IPS-15b (cell line): ENCODE measurements around the gene SP7.
A peak's percentile ranks its signal among the peaks of the same experiment; 100 is the strongest.
"Not testable (repeated sequence)": the region's sequence is repeated elsewhere in the genome, so short reads cannot be mapped to it uniquely, and the experiment has no call there.

Source experiments
- H3K27me3 ChIP-seq: one replicate; pipeline ENCODE4 v1.6.1; 2013; ENCODE audit warnings: low read length; ENCODE audit not compliant: control insufficient read depth, insufficient read depth
- H3K36me3 ChIP-seq: one replicate; pipeline ENCODE4 v1.6.1; 2013; ENCODE audit warnings: low read length; ENCODE audit not compliant: control insufficient read depth, insufficient read depth
- H3K4me1 ChIP-seq: one replicate; pipeline ENCODE4 v1.6.1; 2013; ENCODE audit warnings: mild to moderate bottlenecking, low read length; ENCODE audit not compliant: control insufficient read depth, insufficient read depth
- H3K4me3 ChIP-seq: one replicate; pipeline ENCODE4 v1.5.1; 2013; ENCODE audit warnings: low read depth, low read length
- H3K9ac ChIP-seq: one replicate; pipeline ENCODE4 v1.6.1; 2013; ENCODE audit warnings: low read depth, mild to moderate bottlenecking, low read length
- H3K9me3 ChIP-seq: one replicate; pipeline ENCODE4 v1.6.1; 2013; ENCODE audit warnings: mild to moderate bottlenecking, low read length; ENCODE audit not compliant: control insufficient read depth, insufficient read depth

SP7 gene

GRCh38 chr12:53344487-53344823, 8.3 kb upstream of the SP7 start:
- Histone ChIP-seq H3K4me3 (peak overlapping the region; percentile 69), H3K4me1 (peaks cover 12% of the 10 kb centered on the region), H3K9me3 (no peaks in the 10 kb centered on the region), H3K9ac (peak overlapping the region; percentile 24), H3K27me3 (peaks cover 42% of the 10 kb centered on the region), H3K36me3 (no peaks in the 10 kb centered on the region)

GRCh38 chr12:53343969-53344368, 7.8 kb upstream of the SP7 start:
- peaks cover 42% of the 10 kb centered on the region for H3K27me3 ChIP-seq
- H3K4me3 ChIP-seq: peak overlapping the region; percentile 69
- H3K36me3 ChIP-seq: no peaks in the 10 kb centered on the region
- H3K9ac ChIP-seq: peak overlapping the region; percentile 24
- peaks cover 12% of the 10 kb centered on the region for H3K4me1 ChIP-seq
- no peaks in the 10 kb centered on the region for H3K9me3 ChIP-seq

GRCh38 chr12:53343449-53343848, 7.3 kb upstream of the SP7 start:
- Histone ChIP-seq H3K4me1 (peaks cover 13% of the 10 kb centered on the region), H3K4me3 (no peak overlapping the region), H3K27me3 (peaks cover 45% of the 10 kb centered on the region), H3K9me3 (no peaks in the 10 kb centered on the region), H3K9ac (no peak overlapping the region), H3K36me3 (no peaks in the 10 kb centered on the region)

GRCh38 chr12:53340398-53340797, 4.2 kb upstream of the SP7 start:
- no peaks in the 10 kb centered on the region for H3K9me3 ChIP-seq
- no peaks in the 10 kb centered on the region for H3K36me3 ChIP-seq
- H3K27me3 ChIP-seq: peaks cover 53% of the 10 kb centered on the region
- no peak overlapping the region for H3K9ac ChIP-seq
- H3K4me1 ChIP-seq: peaks cover 18% of the 10 kb centered on the region
- H3K4me3 ChIP-seq: no peak overlapping the region

GRCh38 chr12:53338916-53339315, 2.8 kb upstream of the SP7 start:
- H3K4me3 ChIP-seq: no peak overlapping the region
- H3K4me1 ChIP-seq: peaks cover 15% of the 10 kb centered on the region
- H3K9ac ChIP-seq: no peak overlapping the region
- H3K36me3 ChIP-seq: no peaks in the 10 kb centered on the region
- peaks cover 54% of the 10 kb centered on the region for H3K27me3 ChIP-seq
- no peaks in the 10 kb centered on the region for H3K9me3 ChIP-seq

GRCh38 chr12:53338017-53338416, 1.9 kb upstream of the SP7 start:
- peaks cover 15% of the 10 kb centered on the region for H3K4me1 ChIP-seq
- H3K27me3 ChIP-seq: peaks cover 55% of the 10 kb centered on the region
- no peaks in the 10 kb centered on the region for H3K9me3 ChIP-seq
- no peaks in the 10 kb centered on the region for H3K36me3 ChIP-seq
- H3K9ac ChIP-seq: no peak overlapping the region
- no peak overlapping the region for H3K4me3 ChIP-seq

- Histone ChIP-seq H3K9me3 (no peaks in the 10 kb centered on the region), H3K27me3 (peaks cover 62% of the 10 kb centered on the region), H3K36me3 (no peaks in the 10 kb centered on the region), H3K4me3 (no peak overlapping the region), H3K4me1 (peaks cover 15% of the 10 kb centered on the region), H3K9ac (no peak overlapping the region)
Measured at GRCh38 chr12:53334822-53335221, 1.3 kb downstream of the SP7 start.

GRCh38 chr12:53333845-53334244, 2.3 kb downstream of the SP7 start:
- peaks cover 67% of the 10 kb centered on the region for H3K27me3 ChIP-seq

GRCh38 chr12:53333289-53333688, 2.9 kb downstream of the SP7 start:
- Histone ChIP-seq H3K9me3 (no peaks in the 10 kb centered on the region), H3K4me1 (peaks cover 12% of the 10 kb centered on the region), H3K4me3 (no peak overlapping the region), H3K36me3 (no peaks in the 10 kb centered on the region), H3K9ac (no peak overlapping the region), H3K27me3 (peaks cover 70% of the 10 kb centered on the region)

More at GRCh38 chr12:53333845-53334244, 2.3 kb downstream of the SP7 start:
- H3K4me1 ChIP-seq: peaks cover 15% of the 10 kb centered on the region
- no peak overlapping the region for H3K9ac ChIP-seq
- H3K4me3 ChIP-seq: no peak overlapping the region
- H3K36me3 ChIP-seq: no peaks in the 10 kb centered on the region
- H3K9me3 ChIP-seq: no peaks in the 10 kb centered on the region

- H3K9ac ChIP-seq: no peak overlapping the region
- no peak overlapping the region for H3K4me3 ChIP-seq
- no peaks in the 10 kb centered on the region for H3K36me3 ChIP-seq
- H3K4me1 ChIP-seq: peaks cover 11% of the 10 kb centered on the region
- H3K9me3 ChIP-seq: no peaks in the 10 kb centered on the region
- H3K27me3 ChIP-seq: peaks cover 74% of the 10 kb centered on the region
Measured at GRCh38 chr12:53332744-53333143, 3.4 kb downstream of the SP7 start.

- not testable (repeated sequence) for H3K9me3 ChIP-seq, H3K9ac ChIP-seq, H3K4me1 ChIP-seq, H3K4me3 ChIP-seq, H3K36me3 ChIP-seq
- peaks cover 76% of the 10 kb centered on the region for H3K27me3 ChIP-seq
Measured at GRCh38 chr12:53332339-53332738, 3.8 kb downstream of the SP7 start.

GRCh38 chr12:53330671-53331070, 5.5 kb downstream of the SP7 start:
- Histone ChIP-seq H3K9me3 (no peaks in the 10 kb centered on the region), H3K27me3 (peaks cover 75% of the 10 kb centered on the region), H3K9ac (no peak overlapping the region), H3K4me1 (peaks cover 4% of the 10 kb centered on the region), H3K36me3 (no peaks in the 10 kb centered on the region), H3K4me3 (no peak overlapping the region)

- no peak overlapping the region for H3K9ac ChIP-seq
Measured at GRCh38 chr12:53328043-53328435, 8.1 kb downstream of the SP7 start.

More at GRCh38 chr12:53328043-53328435, 8.1 kb downstream of the SP7 start:
- H3K27me3 ChIP-seq: peaks cover 74% of the 10 kb centered on the region
- no peaks in the 10 kb centered on the region for H3K9me3 ChIP-seq
- peaks cover 11% of the 10 kb centered on the region for H3K4me1 ChIP-seq
- H3K36me3 ChIP-seq: no peaks in the 10 kb centered on the region
- no peak overlapping the region for H3K4me3 ChIP-seq
